Stimulated activated CD4-positive, alpha-beta T cell treated with anti-CD3 and anti-CD28 coated beads, Interleukin-1b, Interleukin-23, amount 100 ng/mL, for 4 hours (primary cell): Measurements from ENCODE around the gene THBD.

Experiments used
- DNase-seq, 2 donors: peaks; one replicate each; pipeline ENCODE4 v3.0.0-alpha.2; 2020; ENCODE audit warnings: low read depth in 2 of 2

The THBD gene

GRCh38 chr20:23010096-23010495 is 39.4 kb downstream of the THBD start:
- no peak for DNase-seq

GRCh38 chr20:23009636-23010035 is 39.8 kb downstream of the THBD start:
- DNase-seq = no peak

GRCh38 chr20:23008667-23009066 is 40.8 kb downstream of the THBD start:
- DNase-seq = no peak

- DNase-seq = no peak
These were observed 41.4 kb downstream of the THBD start for GRCh38 chr20:23007886-23008655.

GRCh38 chr20:23007462-23007861 is 42.0 kb downstream of the THBD start:
- no peak for DNase-seq

- DNase-seq = no peak
These were observed 43.7 kb downstream of the THBD start for GRCh38 chr20:23005776-23006175.

GRCh38 chr20:23003881-23004460 is 45.5 kb downstream of the THBD start:
- no peak for DNase-seq

GRCh38 chr20:23003077-23003635 is 46.3 kb downstream of the THBD start:
- no peak for DNase-seq

- no peak for DNase-seq
These were observed 47.2 kb downstream of the THBD start for GRCh38 chr20:23002276-23002675.

GRCh38 chr20:23000232-23000947 is 49.1 kb downstream of the THBD start:
- DNase-seq = no peak

GRCh38 chr20:22999756-23000155 is 49.7 kb downstream of the THBD start:
- DNase-seq = no peak

- DNase-seq = no peak
These were observed 51.0 kb downstream of the THBD start for GRCh38 chr20:22998476-22998875.

GRCh38 chr20:22995923-22996322 is 53.5 kb downstream of the THBD start:
- DNase-seq = no peak
